Right lobe of liver (tissue), 6 donors: Measurements from ENCODE around the gene NOP16. TPM values are rescaled to one million over a fixed set of nuclear protein-coding genes. Genes with fewer than 3 reads are reported as not detected.

Source experiments
- ATAC-seq, 4 donors: fragments of 200-7000 bp; cut with Tn5 transposase; one replicate each; pipeline ENCODE4 v1.9.1; 2020; ENCODE audit warnings: mild to moderate bottlenecking in 4 of 4, moderate library complexity in 4 of 4
- DNase-seq, 3 donors: peaks; one replicate each; pipeline ENCODE4 v3.0.0-alpha.2; 2020
- H3K27ac ChIP-seq, 3 donors: fragments of 200-600 bp; one replicate each; pipeline ENCODE4 v1.8.0; 2022
- H3K27me3 ChIP-seq, 2 donors: fragments of 200-600 bp; one replicate each; pipeline ENCODE4 v1.8.0; 2022
- H3K36me3 ChIP-seq, 4 donors: fragments of 200-600 bp; sonication (generic) in 1 of 4; one replicate each; pipeline versions ENCODE4 v1.5.1 to v1.8.0; 2017 to 2022; ENCODE audit warnings: control low read depth in 1 of 4
- H3K4me1 ChIP-seq, 4 donors: fragments of 200-600 bp; sonication (generic) in 1 of 4; one replicate each; pipeline versions ENCODE4 v1.5.1 to v1.8.0; 2017 to 2022; ENCODE audit warnings: control low read depth in 1 of 4
- H3K4me3 ChIP-seq, 3 donors: fragments of 200-600 bp; one replicate each; pipeline ENCODE4 v1.8.0; 2022
- H3K9me3 ChIP-seq, 4 donors: fragments of 200-600 bp; sonication (generic) in 1 of 4; one replicate each; pipeline versions ENCODE4 v1.5.1 to v1.8.0; 2017 to 2022; ENCODE audit warnings: control low read depth in 1 of 4
- POLR2A ChIP-seq: fragments of 450-650 bp; IDR thresholded peaks from one replicate; pipeline ENCODE4 v1.6.1; 2017; ENCODE audit warnings: antibody characterized with exemption, mild to moderate bottlenecking
- WGBS: methylation state at CpG from one replicate; pipeline ENCODE4 v1.1.6; 2018; ENCODE audit warnings: low coverage, low lambda C conversion rate; ENCODE audit not compliant: insufficient coverage; ENCODE audit errors: missing lambda C conversion rate; 5-methylcytosine and 5-hydroxymethylcytosine counted together
- intact Hi-C, 2 donors: fragments of 100-400 bp; cut with DNase I; formaldehyde crosslinking; loops; one replicate each; pipeline versions ENCODE4 v1.11.2 to v1.14.1; 2022
- microRNA counts: library from miRNA; unstranded; fragments of <30 nt; microRNA quantifications from one replicate; lab custom pipeline; 2016
- microRNA-seq, 2 donors: library from miRNA; unstranded; fragments of <30 nt; microRNA quantifications; one replicate each; pipeline ENCODE4, GENCODE V29; 2019 to 2020
- small RNA-seq, 2 experiments: library from RNA; depleted of rRNA; stranded (forward); fragments of <200 nt; gene quantifications; one replicate each; pipeline ENCODE3, GENCODE V24; 2016
- total RNA-seq, 6 experiments: library from RNA; depleted of rRNA in 2 of 6; stranded (reverse); fragments of >200 nt in 2 of 6; fragmentation: NEBNext Ultra II Directional in 3 of 6; extraction: Animal tissue kit (Norgen Biotek cat#: 25700) in 3 of 6; gene quantifications; one replicate each; pipeline versions ENCODE4 v1.1.0 to v1.2.4, GENCODE V29; 2016 to 2023
- TF ChIP-seq, protein P1 (sequence below), 4 donors: fragments of 200-600 bp in 3 of 4; fragments of 450-650 bp in 1 of 4; IDR thresholded peaks; one replicate each; pipeline versions ENCODE4 v1.5.1 to v1.8.0; 2016 to 2022; ENCODE audit warnings: antibody characterized with exemption in 4 of 4, mild to moderate bottlenecking in 2 of 4
- donor health status: DM: no; HTN: yes; CAD: no.
- donor health status: DM: no; HTN: no; CAD: no.
- donor health status: DM: no; HTN: no; CAD: no.
- donor health status: DM: no; HTN: yes; CAD: no.
- donor health status: DM: no; HTN: yes; CAD: no.

NOP16 gene
- total RNA-seq, 6 experiments from 2014 or later, result 12.8 to 19.6 (median 17.2) TPM

DNA sequence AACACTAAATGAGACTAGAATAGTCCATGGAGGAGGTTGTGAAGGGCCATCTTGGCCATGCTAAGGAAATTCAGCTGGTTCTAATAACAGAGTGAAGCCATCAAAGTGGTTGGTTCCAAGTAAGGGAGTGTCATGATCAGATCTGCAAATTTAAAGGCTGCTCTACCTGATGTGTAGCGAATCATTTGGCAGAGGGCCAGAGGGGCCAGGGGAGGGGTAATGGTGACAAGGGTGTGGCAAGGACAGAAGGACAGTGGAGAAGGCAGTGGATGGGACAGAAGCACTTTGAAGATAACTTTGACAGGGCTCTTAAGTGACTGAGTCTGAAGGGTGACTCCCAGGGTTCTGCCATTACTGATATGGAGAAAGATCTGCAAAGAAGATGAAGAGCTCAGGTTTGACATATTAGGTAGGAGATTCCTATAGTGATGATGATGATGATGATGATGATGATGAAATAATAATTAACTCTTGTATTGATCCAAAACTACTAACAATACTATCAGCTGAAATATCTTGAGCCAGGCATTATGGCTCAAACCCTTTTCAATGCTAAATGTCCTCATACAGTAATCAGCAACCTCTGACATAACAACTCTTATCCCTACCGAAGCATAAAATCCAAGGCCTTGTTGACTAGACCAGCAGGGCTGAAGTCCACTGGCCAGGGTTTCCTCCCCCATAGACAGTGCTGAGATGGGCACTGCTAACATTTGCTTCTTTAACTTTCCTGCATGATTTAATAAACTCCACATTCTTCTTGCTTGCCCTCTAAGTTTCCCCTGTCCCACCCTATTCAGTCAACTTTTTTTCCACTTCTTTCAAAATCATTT, 46.9 kb downstream of the NOP16 start:
- Histone ChIP-seq H3K27me3 (no peaks in the 10 kb centered on the region), H3K4me1 (peaks cover 0 to 53% (median 18%) of the 10 kb centered on the region in 4 donors), H3K9me3 (no peaks in the 10 kb centered on the region), H3K27ac (peak overlapping the region in 2 of 3 donors; percentile 86 to 93), H3K36me3 (peaks cover 0 to 28% (median 9%) of the 10 kb centered on the region in 4 donors), H3K4me3 (no peak overlapping the region)
- DNase-seq (peak in 1 of 3 donors; percentile 60), ATAC-seq (peak; percentile 49 to 68 (median 60))
- 38% methylated on average over 2 of the region's 2 CpGs for WGBS
- intact Hi-C loops, result no loop called here
- TF ChIP-seq, protein P1, sequence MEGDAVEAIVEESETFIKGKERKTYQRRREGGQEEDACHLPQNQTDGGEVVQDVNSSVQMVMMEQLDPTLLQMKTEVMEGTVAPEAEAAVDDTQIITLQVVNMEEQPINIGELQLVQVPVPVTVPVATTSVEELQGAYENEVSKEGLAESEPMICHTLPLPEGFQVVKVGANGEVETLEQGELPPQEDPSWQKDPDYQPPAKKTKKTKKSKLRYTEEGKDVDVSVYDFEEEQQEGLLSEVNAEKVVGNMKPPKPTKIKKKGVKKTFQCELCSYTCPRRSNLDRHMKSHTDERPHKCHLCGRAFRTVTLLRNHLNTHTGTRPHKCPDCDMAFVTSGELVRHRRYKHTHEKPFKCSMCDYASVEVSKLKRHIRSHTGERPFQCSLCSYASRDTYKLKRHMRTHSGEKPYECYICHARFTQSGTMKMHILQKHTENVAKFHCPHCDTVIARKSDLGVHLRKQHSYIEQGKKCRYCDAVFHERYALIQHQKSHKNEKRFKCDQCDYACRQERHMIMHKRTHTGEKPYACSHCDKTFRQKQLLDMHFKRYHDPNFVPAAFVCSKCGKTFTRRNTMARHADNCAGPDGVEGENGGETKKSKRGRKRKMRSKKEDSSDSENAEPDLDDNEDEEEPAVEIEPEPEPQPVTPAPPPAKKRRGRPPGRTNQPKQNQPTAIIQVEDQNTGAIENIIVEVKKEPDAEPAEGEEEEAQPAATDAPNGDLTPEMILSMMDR (IDR thresholded peaks at IDR 0.05), result no peak
- no peak for TF ChIP-seq POLR2A

DNA sequence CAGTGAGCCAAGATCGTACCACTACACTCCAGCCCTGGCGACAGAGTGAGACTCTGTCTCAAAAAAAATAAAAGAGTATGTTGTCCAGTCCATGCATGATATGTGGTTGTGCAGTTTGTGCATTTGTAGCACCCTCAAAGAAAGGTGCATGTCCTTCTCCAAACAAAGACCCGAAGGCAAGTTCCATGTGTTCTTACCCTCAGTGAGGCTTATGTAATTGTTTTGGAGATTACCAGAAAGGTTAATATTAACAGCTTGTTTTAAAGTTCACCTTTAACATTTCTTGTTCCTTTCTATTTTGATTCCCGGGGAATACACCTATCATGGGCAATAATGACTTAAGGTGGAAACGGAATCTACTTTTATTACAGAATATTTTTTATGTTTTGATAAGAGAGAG, 49.1 kb downstream of the NOP16 start:
- peak overlapping the region; percentile 32 to 93 (median 86) for H3K27ac ChIP-seq
- intact Hi-C loops, result no loop called here
- ATAC-seq, result peak; percentile 67 to 84 (median 75)

DNA sequence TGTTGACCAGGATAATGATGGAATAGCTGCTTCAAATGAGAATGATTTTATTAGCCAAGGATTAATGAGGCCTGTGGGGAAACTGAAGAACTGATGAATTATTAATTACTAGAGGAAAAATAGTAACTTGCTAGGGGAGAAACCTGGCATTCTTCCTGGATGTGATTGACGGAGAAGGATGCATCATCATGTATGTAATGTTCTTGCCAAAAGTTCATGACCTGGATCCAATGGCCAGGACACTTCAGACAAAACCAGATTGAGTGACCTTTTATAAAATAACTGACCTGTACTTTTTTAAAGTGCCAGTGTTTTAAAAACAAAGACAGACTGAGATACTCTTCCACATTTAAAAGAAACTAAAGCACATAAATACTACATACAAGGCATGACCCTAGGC, 50.5 kb downstream of the NOP16 start:
- peaks cover 0 to 7% (median 2%) of the 10 kb centered on the region in 4 donors for H3K36me3 ChIP-seq
- intact Hi-C loops, result no loop called here
- WGBS, result 18% methylated on average over 1 of the region's 1 CpG
- no peaks in the 10 kb centered on the region for H3K27me3 ChIP-seq
- peak in 1 of 3 donors; percentile 63 for DNase-seq
- no peaks in the 10 kb centered on the region for H3K9me3 ChIP-seq
- peaks cover 0 to 53% (median 18%) of the 10 kb centered on the region in 4 donors for H3K4me1 ChIP-seq
- peak overlapping the region; percentile 20 to 93 (median 86) for H3K27ac ChIP-seq
- ATAC-seq, result peak; percentile 53 to 75 (median 65)
- TF ChIP-seq, protein P1 (IDR thresholded peaks at IDR 0.05), result no peak
- no peak for TF ChIP-seq POLR2A
- H3K4me3 ChIP-seq, result no peak overlapping the region

More for the DNA sequence above, 49.1 kb downstream of the NOP16 start:
- Histone ChIP-seq H3K36me3 (peaks cover 0 to 7% (median 2%) of the 10 kb centered on the region in 4 donors), H3K4me1 (peaks cover 0 to 53% (median 18%) of the 10 kb centered on the region in 4 donors), H3K4me3 (no peak overlapping the region), H3K27me3 (no peaks in the 10 kb centered on the region), H3K9me3 (no peaks in the 10 kb centered on the region)
- WGBS, result 30% methylated on average over 4 of the region's 5 CpGs
- TF ChIP-seq POLR2A, result no peak
- TF ChIP-seq, protein P1 (IDR thresholded peaks at IDR 0.05), result no peak
- DNase-seq, result no peak

DNA sequence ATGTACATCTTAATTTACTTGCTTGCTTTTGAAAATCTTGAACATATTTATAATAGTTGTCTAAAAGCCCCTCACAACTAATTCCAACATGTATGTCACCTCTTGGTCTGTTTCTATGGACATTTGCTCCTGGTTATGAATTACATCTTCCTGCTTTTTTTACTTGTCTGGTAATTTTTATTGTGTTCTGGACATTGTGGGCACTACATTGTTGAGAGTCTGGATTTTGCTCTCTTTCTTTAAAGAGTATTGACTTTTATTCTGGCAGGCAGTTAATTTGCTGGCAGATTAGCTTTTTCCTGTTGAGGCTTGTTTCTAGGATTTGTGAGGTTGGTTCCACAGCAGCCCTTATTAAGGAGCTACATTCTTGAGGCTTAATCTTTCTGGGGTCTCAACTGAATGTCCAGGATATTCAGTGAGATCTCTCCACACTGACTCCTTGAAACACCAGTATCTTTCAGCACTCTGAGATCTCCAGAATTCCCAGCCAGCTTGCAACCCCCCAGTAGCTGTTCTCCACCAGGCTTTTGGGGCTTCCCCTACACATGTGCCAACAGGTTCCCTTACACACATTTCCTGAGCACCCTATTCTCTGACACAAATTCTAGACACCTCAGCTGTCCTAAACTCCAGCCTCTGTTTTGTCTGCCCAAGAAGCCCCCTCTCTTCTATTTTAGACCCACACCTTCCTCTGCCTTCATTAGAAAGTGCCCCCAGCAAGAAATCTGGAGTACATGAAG, 54.2 kb downstream of the NOP16 start:
- ATAC-seq (no peak), DNase-seq (no peak)
- Histone ChIP-seq H3K4me1 (peaks cover 0 to 19% (median 9%) of the 10 kb centered on the region in 4 donors), H3K27me3 (no peaks in the 10 kb centered on the region), H3K36me3 (peaks cover 0 to 7% (median 2%) of the 10 kb centered on the region in 4 donors), H3K27ac (no peak overlapping the region), H3K9me3 (no peaks in the 10 kb centered on the region), H3K4me3 (no peak overlapping the region)
- TF ChIP-seq, protein P1 (IDR thresholded peaks at IDR 0.05), result no peak
- TF ChIP-seq POLR2A, result no peak
- intact Hi-C loops, result no loop called here

MicroRNAs encoded within 50 kb of the gene (microRNA counts, 767-probe panel; counts per million panel counts)
- 237 counts per million for microRNA hsa-miR-1271-5p (lab: Ali Mortazavi, UCI)

Small RNA genes lying within 50 kb of the gene (microRNA-seq; reads per million reads assigned to microRNA genes)
- gene MIR1271, result 1.9 to 3.2 reads per million in 2 donors

Small RNA genes lying within 50 kb of the gene (small RNA-seq; reads per million reads assigned to genes)
- gene MIR1271, result 0 to 0.87 reads per million in 2 experiments

Other genes starting within 250 kb of the NOP16 start
- 10 to 100 TPM in 4 of 6 experiments, 1 to 10 TPM in 2; 7.0 to 21.7 (median 11.2) TPM for gene SIMC1, start 150.2 kb downstream of the NOP16 start, total RNA-seq
- gene KIAA1191, start 26.8 kb downstream of the NOP16 start, total RNA-seq, result 10 to 100 TPM; 49.7 to 65.0 (median 57.6) TPM
- 1 to 10 TPM in 5 of 6 experiments, under 1 TPM in 1; 0.93 to 2.4 (median 1.1) TPM for gene ARL10, start 23.1 kb downstream of the NOP16 start, total RNA-seq
- 100 to 1,000 TPM in 2 of 6 experiments, 10 to 100 TPM in 4; 39.0 to 107 (median 56.5) TPM for gene HIGD2A, start 153 bp upstream of the NOP16 start, total RNA-seq
- gene CLTB, start 27.9 kb upstream of the NOP16 start, total RNA-seq, result 10 to 100 TPM; 28.6 to 73.0 (median 31.3) TPM
- gene FAF2, start 59.8 kb upstream of the NOP16 start, total RNA-seq, result 10 to 100 TPM; 17.5 to 23.3 (median 19.8) TPM
- 10 to 100 TPM in 4 of 6 experiments, 1 to 10 TPM in 2; 5.1 to 16.3 (median 12.7) TPM for gene RNF44, start 148.8 kb upstream of the NOP16 start, total RNA-seq
- gene CDHR2, start 160.7 kb upstream of the NOP16 start, total RNA-seq, result 10 to 100 TPM in 4 of 6 experiments, 1 to 10 TPM in 2; 6.8 to 89.2 (median 41.2) TPM
- under 1 TPM; 0.05 to 0.99 (median 0.30) TPM for gene GPRIN1, start 221.6 kb upstream of the NOP16 start, total RNA-seq
- gene SNCB, start 241.9 kb upstream of the NOP16 start, total RNA-seq, result not detected
- not detected for gene EIF4E1B, start 242.1 kb upstream of the NOP16 start, total RNA-seq